Trophoblast cell (in vitro differentiated cells and primary cell): ENCODE data around the gene LECT2.

ENCODE experiments used
- DNase-seq, 2 donors: peaks; one replicate each; pipeline ENCODE4 v3.0.0-alpha.2; 2016
- H2AFZ ChIP-seq: 2 replicates; pipeline ENCODE4 v1.6.1; 2013; ENCODE audit warnings: low read length, moderate library complexity, mild to moderate bottlenecking; ENCODE audit not compliant: insufficient read depth, poor library complexity
- H2AK5ac ChIP-seq: 2 replicates; pipeline ENCODE4 v1.6.1; 2013; ENCODE audit warnings: mild to moderate bottlenecking, low read length
- H2BK120ac ChIP-seq: 2 replicates; pipeline ENCODE4 v1.6.1; 2013; ENCODE audit warnings: low read length, mild to moderate bottlenecking, moderate library complexity; ENCODE audit not compliant: insufficient read depth, poor library complexity
- H2BK12ac ChIP-seq: 2 replicates; pipeline ENCODE4 v1.6.1; 2013; ENCODE audit warnings: mild to moderate bottlenecking, low read length, moderate library complexity
- H2BK5ac ChIP-seq: 2 replicates; pipeline ENCODE4 v1.6.1; 2013; ENCODE audit warnings: low read length, low read depth, moderate library complexity, mild to moderate bottlenecking; ENCODE audit not compliant: poor library complexity
- H3K14ac ChIP-seq: 2 replicates; pipeline ENCODE4 v1.6.1; 2013; ENCODE audit warnings: mild to moderate bottlenecking, low read length
- H3K18ac ChIP-seq: 2 replicates; pipeline ENCODE4 v1.6.1; 2013; ENCODE audit warnings: mild to moderate bottlenecking, low read length
- H3K23ac ChIP-seq: 2 replicates; pipeline ENCODE4 v1.6.1; 2013; ENCODE audit warnings: low read length
- H3K27ac ChIP-seq: 2 replicates; pipeline ENCODE4 v1.5.1; 2013; ENCODE audit warnings: low read depth, mild to moderate bottlenecking, inconsistent platforms, low read length, moderate library complexity
- H3K27me3 ChIP-seq: 2 replicates; pipeline ENCODE4 v1.6.1; 2013; ENCODE audit warnings: inconsistent platforms, mild to moderate bottlenecking, low read length, moderate library complexity; ENCODE audit not compliant: insufficient read depth
- H3K36me3 ChIP-seq, 2 experiments: 1 replicate in 1 of 2; 2 replicates in 1 of 2; pipeline ENCODE4 v1.6.1; 2013; ENCODE audit warnings: low read length in 2 of 2, mild to moderate bottlenecking in 2 of 2, moderate library complexity in 1 of 2; ENCODE audit not compliant: insufficient read depth in 2 of 2, control insufficient read depth in 1 of 2
- H3K4ac ChIP-seq: 2 replicates; pipeline ENCODE4 v1.6.1; 2013; ENCODE audit warnings: low read depth, mild to moderate bottlenecking, low read length, moderate library complexity
- H3K4me1 ChIP-seq, 2 experiments: 1 replicate in 1 of 2; 2 replicates in 1 of 2; pipeline ENCODE4 v1.6.1; 2013; ENCODE audit warnings: low read length in 2 of 2, mild to moderate bottlenecking in 2 of 2, moderate library complexity in 1 of 2; ENCODE audit not compliant: insufficient read depth in 2 of 2, control insufficient read depth in 1 of 2
- H3K4me2 ChIP-seq: 2 replicates; pipeline ENCODE4 v1.6.1; 2013; ENCODE audit warnings: inconsistent platforms, mild to moderate bottlenecking, low read length, moderate library complexity
- H3K4me3 ChIP-seq: 2 replicates; pipeline ENCODE4 v1.5.1; 2013; ENCODE audit warnings: mild to moderate bottlenecking, low read depth, low read length, inconsistent platforms
- H3K79me1 ChIP-seq: one replicate; pipeline ENCODE4 v1.6.1; 2013; ENCODE audit warnings: low read length
- H3K79me2 ChIP-seq: 2 replicates; pipeline ENCODE4 v1.6.1; 2013; ENCODE audit warnings: low read length, mild to moderate bottlenecking; ENCODE audit not compliant: control insufficient read depth, insufficient read depth, poor library complexity
- H3K9ac ChIP-seq: 2 replicates; pipeline ENCODE4 v1.6.1; 2013; ENCODE audit warnings: mild to moderate bottlenecking, low read length
- H3K9me3 ChIP-seq: 2 replicates; pipeline ENCODE4 v1.6.1; 2013; ENCODE audit warnings: low read depth, mild to moderate bottlenecking, control low read depth, inconsistent platforms, low read length; ENCODE audit not compliant: insufficient read depth
- H4K12ac ChIP-seq: 2 replicates; pipeline ENCODE4 v1.6.1; 2013; ENCODE audit warnings: low read depth, mild to moderate bottlenecking, low read length, moderate library complexity
- H4K8ac ChIP-seq: 2 replicates; pipeline ENCODE4 v1.6.1; 2013; ENCODE audit warnings: low read depth, mild to moderate bottlenecking, low read length, moderate library complexity
- H4K91ac ChIP-seq: one replicate; pipeline ENCODE4 v1.6.1; 2013; ENCODE audit warnings: low read depth, mild to moderate bottlenecking, low read length, moderate library complexity
- WGBS: extraction: QIAGEN DNeasy Blood & Tissue Kit; methylation state at CpG from one replicate; pipeline ENCODE4 v1.1.7; 2013; ENCODE audit warnings: missing lambda C conversion rate; ENCODE audit not compliant: insufficient read length, insufficient coverage; ENCODE audit errors: extremely low coverage; 5-methylcytosine and 5-hydroxymethylcytosine counted together

LECT2 gene

GRCh38 chr5:135971701-135972100, 16.9 kb upstream of the LECT2 start:
- no peaks in the 10 kb centered on the region for H3K79me1 ChIP-seq
- H2BK12ac ChIP-seq: no peak overlapping the region
- no peak overlapping the region for H4K8ac ChIP-seq
- no CpG with 5 or more reads among the region's 1 CpG for WGBS
- no peak for DNase-seq
- no peak overlapping the region for H3K4me2 ChIP-seq
- no peak overlapping the region for H3K18ac ChIP-seq
- H3K9ac ChIP-seq: no peak overlapping the region
- H2BK5ac ChIP-seq: no peak overlapping the region
- H3K27me3 ChIP-seq: no peaks in the 10 kb centered on the region
- no peaks in the 10 kb centered on the region for H3K9me3 ChIP-seq
- H3K14ac ChIP-seq: no peak overlapping the region
- H2BK120ac ChIP-seq: no peak overlapping the region
- no peak overlapping the region for H3K27ac ChIP-seq
- no peaks in the 10 kb centered on the region for H3K36me3 ChIP-seq
- no peak overlapping the region for H3K4ac ChIP-seq
- no peak overlapping the region for H4K12ac ChIP-seq
- no peak overlapping the region for H4K91ac ChIP-seq
- H2AFZ ChIP-seq: no peak overlapping the region
- no peaks in the 10 kb centered on the region for H3K79me2 ChIP-seq
- no peak overlapping the region for H3K4me3 ChIP-seq
- H2AK5ac ChIP-seq: no peak overlapping the region
- peaks cover 0 to 4% of the 10 kb centered on the region in 2 experiments for H3K4me1 ChIP-seq
- H3K23ac ChIP-seq: no peak overlapping the region

- Histone ChIP-seq H3K4me3 (no peak overlapping the region), H2BK5ac (no peak overlapping the region), H4K12ac (no peak overlapping the region), H3K79me2 (no peaks in the 10 kb centered on the region), H3K14ac (no peak overlapping the region), H2AK5ac (no peak overlapping the region), H3K23ac (no peak overlapping the region), H3K4ac (no peak overlapping the region), H3K27me3 (no peaks in the 10 kb centered on the region), H3K79me1 (no peaks in the 10 kb centered on the region), H2BK120ac (no peak overlapping the region), H2BK12ac (no peak overlapping the region), H3K27ac (no peak overlapping the region), H4K91ac (no peak overlapping the region), H2AFZ (no peak overlapping the region), H4K8ac (no peak overlapping the region), H3K4me1 (no peaks in the 10 kb centered on the region), H3K9me3 (no peaks in the 10 kb centered on the region), H3K4me2 (no peak overlapping the region), H3K9ac (no peak overlapping the region), H3K36me3 (no peaks in the 10 kb centered on the region), H3K18ac (no peak overlapping the region)
- DNase-seq: no peak
- WGBS: no CpG with 5 or more reads among the region's 3 CpGs
Measured at GRCh38 chr5:135966790-135967189, 12.0 kb upstream of the LECT2 start.

GRCh38 chr5:135966165-135966564, 11.4 kb upstream of the LECT2 start:
- H3K79me2 ChIP-seq: no peaks in the 10 kb centered on the region
- no peak for DNase-seq
- H4K91ac ChIP-seq: no peak overlapping the region
- peak overlapping the region; percentile 71 for H2BK12ac ChIP-seq
- no peak overlapping the region for H3K9ac ChIP-seq
- H3K14ac ChIP-seq: no peak overlapping the region
- no peaks in the 10 kb centered on the region for H3K27me3 ChIP-seq
- no peak overlapping the region for H3K18ac ChIP-seq
- H3K4me1 ChIP-seq: no peaks in the 10 kb centered on the region
- no peak overlapping the region for H3K4me2 ChIP-seq
- H3K36me3 ChIP-seq: no peaks in the 10 kb centered on the region
- H3K27ac ChIP-seq: no peak overlapping the region
- no peaks in the 10 kb centered on the region for H3K79me1 ChIP-seq
- H3K4me3 ChIP-seq: no peak overlapping the region
- no peak overlapping the region for H2AK5ac ChIP-seq
- H3K9me3 ChIP-seq: no peaks in the 10 kb centered on the region
- H3K23ac ChIP-seq: no peak overlapping the region
- no peak overlapping the region for H4K12ac ChIP-seq
- no peak overlapping the region for H4K8ac ChIP-seq
- H2BK5ac ChIP-seq: no peak overlapping the region
- no peak overlapping the region for H3K4ac ChIP-seq
- WGBS: no CpG with 5 or more reads among the region's 4 CpGs
- H2BK120ac ChIP-seq: no peak overlapping the region
- H2AFZ ChIP-seq: no peak overlapping the region

- Histone ChIP-seq H4K8ac (no peak overlapping the region), H3K4me3 (no peak overlapping the region)
- WGBS: no CpG with 5 or more reads among the region's 3 CpGs
Measured at GRCh38 chr5:135965504-135965903, 10.7 kb upstream of the LECT2 start.

More at GRCh38 chr5:135965504-135965903, 10.7 kb upstream of the LECT2 start:
- Histone ChIP-seq H3K23ac (no peak overlapping the region), H3K18ac (no peak overlapping the region), H3K27ac (no peak overlapping the region), H3K9ac (no peak overlapping the region), H3K36me3 (no peaks in the 10 kb centered on the region), H2BK12ac (no peak overlapping the region), H3K4me1 (no peaks in the 10 kb centered on the region), H2AK5ac (no peak overlapping the region), H3K27me3 (no peaks in the 10 kb centered on the region), H3K4me2 (no peak overlapping the region), H3K9me3 (no peaks in the 10 kb centered on the region), H4K12ac (no peak overlapping the region), H2AFZ (no peak overlapping the region), H2BK120ac (no peak overlapping the region), H3K14ac (no peak overlapping the region), H3K79me2 (no peaks in the 10 kb centered on the region), H4K91ac (no peak overlapping the region), H3K79me1 (no peaks in the 10 kb centered on the region), H3K4ac (no peak overlapping the region), H2BK5ac (no peak overlapping the region)
- DNase-seq: no peak
